Small intestine (tissue), 7 donors: ENCODE measurements around the gene MAT2B. TPM values are rescaled to one million over a fixed set of nuclear protein-coding genes. Genes with fewer than 3 reads are reported as not detected.

Source experiments
- DNase-seq, 2 donors: peaks; one replicate each; pipeline versions ENCODE4 v3.0.0 to v3.0.0-alpha.2; 2013
- FAIRE-seq: peaks from 2 replicates; lab custom pipeline; 2012; peaks lifted over from hg19 to GRCh38; lab: Jason Lieb, UNC
- H3K27ac ChIP-seq, 3 donors: one replicate each; pipeline ENCODE4 v1.5.1; 2013; ENCODE audit warnings: low read length in 2 of 3, mild to moderate bottlenecking in 2 of 3, control low read depth in 1 of 3, inconsistent platforms in 1 of 3, low read depth in 1 of 3, moderate library complexity in 1 of 3
- H3K27me3 ChIP-seq, 3 donors: one replicate each; pipeline ENCODE4 v1.6.1; 2013; ENCODE audit warnings: low read length in 3 of 3, inconsistent platforms in 1 of 3; ENCODE audit not compliant: control insufficient read depth in 3 of 3, insufficient read depth in 3 of 3
- H3K36me3 ChIP-seq, 3 donors: one replicate each; pipeline ENCODE4 v1.6.1; 2013; ENCODE audit warnings: low read length in 3 of 3, inconsistent platforms in 1 of 3, low read depth in 1 of 3, mild to moderate bottlenecking in 1 of 3, moderate library complexity in 1 of 3; ENCODE audit not compliant: control insufficient read depth in 3 of 3, insufficient read depth in 2 of 3
- H3K4me1 ChIP-seq, 3 donors: one replicate each; pipeline ENCODE4 v1.6.1; 2013; ENCODE audit warnings: low read length in 2 of 3, inconsistent platforms in 1 of 3, low read depth in 1 of 3, mild to moderate bottlenecking in 1 of 3, moderate library complexity in 1 of 3; ENCODE audit not compliant: control insufficient read depth in 3 of 3, insufficient read depth in 2 of 3
- H3K4me3 ChIP-seq, 3 donors: one replicate each; pipeline ENCODE4 v1.5.1; 2013; ENCODE audit warnings: low read length in 3 of 3, control low read depth in 1 of 3, inconsistent platforms in 1 of 3, low read depth in 1 of 3, mild to moderate bottlenecking in 1 of 3, moderate library complexity in 1 of 3
- H3K9me3 ChIP-seq, 2 donors: one replicate each; pipeline ENCODE4 v1.6.1; 2013; ENCODE audit warnings: low read depth in 1 of 2, low read length in 1 of 2; ENCODE audit not compliant: control insufficient read depth in 2 of 2, insufficient read depth in 1 of 2
- WGBS, 3 donors: extraction: QIAGEN DNeasy Blood & Tissue Kit; methylation state at CpG; one replicate each; pipeline ENCODE4 v1.1.7; 2013; 5-methylcytosine and 5-hydroxymethylcytosine counted together
- polyA plus RNA-seq, 4 donors: library from polyadenylated mRNA; stranded (reverse) in 3 of 4; unstranded in 1 of 4; fragments of 200-250 nt in 3 of 4; fragments of 120-200 nt in 1 of 4; gene quantifications; one replicate each; pipeline versions ENCODE4 v1.2.1 to v1.2.3, GENCODE V29; 2013
- donor health status: healthy with polysubstance abuse.
- donor health status: control.
- donor health status: control.
- donor health status: Bipolar disorder and iron deficiency.
- donor health status: healthy.

The MAT2B gene
- polyA plus RNA-seq, 4 donors: 71.5 to 110 (median 83.1) TPM

DNA sequence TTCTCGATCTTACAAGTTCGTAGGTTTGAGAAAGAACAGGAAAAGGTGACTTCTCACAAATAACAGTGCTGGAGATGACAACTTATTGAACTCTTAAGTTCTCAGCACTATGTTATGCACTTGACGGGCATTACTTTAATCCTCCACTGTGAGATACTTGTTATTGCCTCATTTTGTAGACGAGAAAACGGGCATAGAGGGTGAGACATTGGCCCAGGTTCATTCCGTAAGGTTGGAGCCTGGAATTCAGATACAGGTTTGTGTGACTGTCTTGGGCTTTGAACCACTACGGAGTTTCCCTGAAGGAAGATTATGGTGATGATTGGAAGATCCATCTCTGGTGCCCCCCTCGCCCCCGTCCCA, 657 bp downstream of the MAT2B start:
- H3K4me3 ChIP-seq: peak overlapping the region; percentile 67 to 79 (median 77)
- DNase-seq (no peak), FAIRE-seq (no peak)
- WGBS, 3 donors: 0 to 2% (median 1%) methylated on average over 9 of the region's 9 CpGs
- H3K27me3 ChIP-seq: no peaks in the 10 kb centered on the region
- peak overlapping the region; percentile 96 to 99 (median 98) for H3K27ac ChIP-seq
- H3K4me1 ChIP-seq: peaks cover 0 to 11% (median 9%) of the 10 kb centered on the region in 3 donors
- H3K36me3 ChIP-seq: peaks cover 0 to 6% (median 0%) of the 10 kb centered on the region in 3 donors
- no peaks in the 10 kb centered on the region for H3K9me3 ChIP-seq

DNA sequence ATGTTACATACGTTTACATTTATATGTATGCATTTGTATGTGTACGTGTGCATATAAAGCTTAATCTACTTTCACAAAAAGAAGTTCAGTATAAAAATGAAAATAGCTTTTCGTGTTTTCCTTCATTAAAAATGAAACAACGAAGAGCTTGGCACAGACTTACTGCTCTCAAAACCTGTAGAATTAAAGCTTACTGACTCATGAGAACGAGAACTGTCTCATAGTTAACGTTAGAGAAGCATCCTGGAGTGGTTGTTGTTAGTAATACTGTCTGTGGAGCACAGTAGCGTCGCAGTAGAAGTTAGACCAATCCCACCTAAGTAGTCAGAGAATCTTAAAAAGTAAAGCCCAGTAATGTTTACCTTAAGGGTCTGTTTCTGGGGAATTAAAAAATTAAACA, 1.3 kb downstream of the MAT2B start:
- peaks cover 0 to 11% (median 9%) of the 10 kb centered on the region in 3 donors for H3K4me1 ChIP-seq
- WGBS, 3 donors: 0 to 2% (median 1%) methylated on average over 8 of the region's 8 CpGs
- no peaks in the 10 kb centered on the region for H3K27me3 ChIP-seq
- H3K27ac ChIP-seq: peak overlapping the region; percentile 58 to 98 (median 96)
- H3K36me3 ChIP-seq: peaks cover 0 to 11% (median 0%) of the 10 kb centered on the region in 3 donors
- no peaks in the 10 kb centered on the region for H3K9me3 ChIP-seq
- DNase-seq (peak; percentile 31 to 45), FAIRE-seq (no peak)
- H3K4me3 ChIP-seq: peak overlapping the region; percentile 67 to 79 (median 77)

DNA sequence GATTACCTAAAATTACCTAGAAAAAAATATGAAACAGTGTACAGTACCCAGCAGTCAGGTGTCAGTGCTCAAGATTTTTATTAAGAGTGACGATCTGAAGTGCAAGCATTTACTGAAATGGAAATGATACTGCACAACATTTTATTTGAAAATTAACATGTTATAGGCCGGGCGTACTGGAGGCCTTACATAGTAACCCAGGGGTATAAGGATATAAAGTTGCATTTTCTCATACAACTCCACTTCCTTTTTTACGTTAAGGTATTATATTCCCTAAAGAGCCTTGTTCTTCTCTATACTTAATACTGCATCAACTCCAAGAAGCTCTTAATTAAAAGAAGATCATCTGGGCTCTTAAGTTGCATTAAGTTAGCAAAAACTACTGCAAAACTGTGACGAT, 3.3 kb downstream of the MAT2B start:
- Histone ChIP-seq H3K4me3 (no peak overlapping the region), H3K4me1 (peaks cover 1 to 9% (median 7%) of the 10 kb centered on the region in 3 donors), H3K36me3 (peaks cover 3 to 20% (median 9%) of the 10 kb centered on the region in 3 donors), H3K9me3 (no peaks in the 10 kb centered on the region), H3K27me3 (no peaks in the 10 kb centered on the region), H3K27ac (peak overlapping the region; percentile 16 to 96 (median 54))
- DNase-seq (no peak), FAIRE-seq (no peak)
- 9 to 17% (median 15%) methylated on average over 5 of the region's 5 CpGs for whole genome bisulfite sequencing, 3 donors

DNA sequence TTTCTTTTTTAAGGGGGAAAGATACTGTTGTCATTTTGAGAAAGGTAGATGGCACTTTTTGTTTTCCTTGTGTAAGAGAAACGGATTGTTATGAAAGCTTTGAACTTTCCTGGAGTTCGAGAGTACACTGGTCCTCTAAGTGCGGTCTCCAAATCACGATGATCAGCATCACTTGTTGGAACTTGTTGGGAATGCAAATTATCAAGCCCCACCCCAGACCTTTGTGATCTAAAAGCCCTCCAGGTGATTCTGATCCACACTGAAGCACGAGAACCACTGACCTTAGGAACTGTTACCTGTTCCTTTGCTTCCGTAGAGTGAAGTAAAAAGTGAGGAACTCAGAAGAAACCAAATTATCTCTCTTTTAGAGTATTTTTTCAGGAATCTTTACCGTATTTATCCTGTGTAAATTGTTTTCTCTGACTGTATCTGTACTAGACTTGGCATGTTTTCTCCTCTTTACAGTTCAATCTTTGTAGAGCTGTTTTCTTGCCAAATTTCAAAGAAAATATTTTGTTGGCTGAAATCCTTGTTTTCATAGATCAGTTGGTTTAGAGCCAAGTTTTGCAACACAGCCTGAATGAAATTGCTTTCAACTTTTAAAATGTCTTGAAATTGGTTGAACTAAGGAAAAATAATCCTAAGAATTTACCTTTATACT, 4.0 kb downstream of the MAT2B start:
- H3K4me1 ChIP-seq: peaks cover 1 to 9% (median 7%) of the 10 kb centered on the region in 3 donors
- peak overlapping the region in 2 of 3 donors; percentile 81 to 96 for H3K27ac ChIP-seq
- DNase-seq (peak; percentile 89 to 93), FAIRE-seq (no peak)
- H3K36me3 ChIP-seq: peaks cover 3 to 20% (median 9%) of the 10 kb centered on the region in 3 donors
- no peaks in the 10 kb centered on the region for H3K27me3 ChIP-seq
- H3K4me3 ChIP-seq: peak overlapping the region in 1 of 3 donors; percentile 6
- 4 to 18% (median 17%) methylated on average over 7 of the region's 7 CpGs for WGBS, 3 donors
- H3K9me3 ChIP-seq: no peaks in the 10 kb centered on the region

DNA sequence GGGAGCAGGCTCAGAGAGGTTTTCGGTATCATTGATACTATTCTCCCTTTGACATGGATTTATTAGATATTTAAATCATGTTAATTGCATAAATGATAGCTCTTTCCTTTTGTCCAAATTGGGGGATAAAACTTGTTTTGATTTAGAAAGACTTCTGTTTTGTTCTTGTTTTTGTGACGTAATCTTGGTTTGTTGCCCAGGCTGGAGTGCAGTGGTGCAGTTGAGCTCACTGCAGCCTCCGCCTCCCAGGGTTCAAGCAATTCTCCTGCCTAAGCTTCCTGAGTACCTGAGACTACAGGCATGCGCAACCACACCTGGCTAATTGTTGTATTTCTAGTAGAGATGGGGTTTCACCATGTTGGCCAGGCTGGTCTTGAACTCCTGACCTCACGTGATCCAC, 7.1 kb downstream of the MAT2B start:
- no peak for DNase-seq
- Histone ChIP-seq H3K4me1 (peaks cover 1 to 11% (median 7%) of the 10 kb centered on the region in 3 donors), H3K36me3 (peaks cover 10 to 33% (median 25%) of the 10 kb centered on the region in 3 donors), H3K9me3 (no peaks in the 10 kb centered on the region), H3K27ac (no peak overlapping the region), H3K27me3 (no peaks in the 10 kb centered on the region), H3K4me3 (no peak overlapping the region)
- 80 to 93% (median 87%) methylated on average over 5 of the region's 5 CpGs for WGBS, 3 donors
- FAIRE-seq: no peak

DNA sequence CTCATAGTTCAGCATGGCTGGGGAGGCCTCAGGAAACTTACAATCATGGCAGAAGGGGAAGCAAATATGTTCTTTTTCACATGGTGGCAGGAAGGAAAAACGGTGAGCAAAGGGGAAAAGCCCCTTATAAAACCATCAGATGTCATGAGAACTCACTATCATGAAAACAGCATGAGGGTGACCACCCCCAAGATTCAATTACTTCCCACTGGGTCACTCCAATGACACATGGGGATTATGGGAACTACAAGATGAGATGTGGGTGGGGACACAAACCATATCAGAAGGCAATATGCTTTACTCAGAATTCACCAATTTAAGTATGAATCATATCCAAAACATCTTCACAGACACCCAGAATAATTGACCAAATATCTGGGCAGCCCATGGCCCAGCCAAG, 19.7 kb downstream of the MAT2B start:
- Histone ChIP-seq H3K4me1 (no peaks in the 10 kb centered on the region), H3K27me3 (no peaks in the 10 kb centered on the region), H3K36me3 (peaks cover 0 to 3% (median 3%) of the 10 kb centered on the region in 3 donors), H3K4me3 (no peak overlapping the region), H3K27ac (no peak overlapping the region), H3K9me3 (peaks cover 0 to 3% of the 10 kb centered on the region in 2 donors)
- DNase-seq (no peak), FAIRE-seq (no peak)
- WGBS, 3 donors: 92 to 100% (median 92%) methylated on average over 1 of the region's 1 CpG

DNA sequence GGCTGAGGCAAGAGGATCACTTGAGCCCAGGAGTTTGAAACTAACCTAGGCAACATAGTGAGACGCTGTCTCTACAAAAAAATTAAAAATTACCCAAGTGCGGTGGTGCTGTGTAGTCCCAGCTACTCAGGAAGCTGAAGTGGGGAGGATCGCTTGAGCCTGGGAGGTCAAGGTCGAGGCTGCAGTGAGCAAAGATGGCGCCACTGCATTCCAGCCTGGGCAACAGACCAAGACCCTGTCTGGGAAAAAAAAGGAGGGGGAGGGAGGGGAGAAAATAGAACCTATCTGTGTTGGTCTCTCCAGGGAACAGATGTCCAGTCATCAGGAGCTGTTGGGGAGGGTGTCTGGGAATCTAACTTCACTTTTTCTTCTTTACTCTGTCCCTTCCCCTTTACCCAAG, 24.3 kb downstream of the MAT2B start:
- Histone ChIP-seq H3K9me3 (peaks cover 0 to 6% of the 10 kb centered on the region in 2 donors), H3K27me3 (no peaks in the 10 kb centered on the region), H3K27ac (no peak overlapping the region), H3K4me1 (peaks cover 0 to 11% (median 4%) of the 10 kb centered on the region in 3 donors), H3K36me3 (no peaks in the 10 kb centered on the region), H3K4me3 (no peak overlapping the region)
- DNase-seq (no peak), FAIRE-seq (no peak)
- 69 to 84% (median 80%) methylated on average over 5 of the region's 5 CpGs for WGBS, 3 donors

DNA sequence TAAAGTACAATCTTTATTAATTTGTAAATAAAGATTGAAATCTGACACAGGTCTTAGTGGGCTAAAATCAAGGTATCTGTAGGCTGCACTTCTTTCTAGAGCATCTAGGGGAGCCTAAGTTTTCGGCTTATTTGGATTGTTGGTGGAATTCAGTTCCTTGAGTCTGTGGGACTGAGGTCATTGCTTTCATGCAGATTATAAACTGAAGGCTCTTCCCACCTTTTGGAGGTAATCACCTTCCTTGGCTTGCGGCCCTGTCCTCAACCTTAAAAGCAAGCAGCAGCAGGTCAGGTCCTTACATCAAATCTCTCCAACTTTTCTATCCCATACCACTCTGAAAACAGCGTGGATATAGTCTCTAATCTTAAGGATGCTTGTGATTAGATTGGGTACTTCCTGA, 25.9 kb downstream of the MAT2B start:
- H3K9me3 ChIP-seq: peaks cover 0 to 2% of the 10 kb centered on the region in 2 donors
- FAIRE-seq: no peak
- no peaks in the 10 kb centered on the region for H3K36me3 ChIP-seq

More for the DNA sequence above, 25.9 kb downstream of the MAT2B start:
- H3K4me1 ChIP-seq: peaks cover 0 to 13% (median 4%) of the 10 kb centered on the region in 3 donors
- no peak for DNase-seq
- H3K4me3 ChIP-seq: no peak overlapping the region
- no peak overlapping the region for H3K27ac ChIP-seq
- WGBS, 3 donors: 22 to 62% (median 44%) methylated on average over 3 of the region's 3 CpGs
- H3K27me3 ChIP-seq: no peaks in the 10 kb centered on the region
